Measurements from ENCODE around the gene KIF22. TPM values are rescaled to one million over a fixed set of nuclear protein-coding genes. Genes with fewer than 3 reads are reported as not detected.
A peak's percentile ranks its signal among the peaks of the same experiment; 100 is the strongest.

Gene KIF22
- total and polyA plus RNA-seq, 7 experiments from 2014 or later: 36.9 to 141 (median 81.3) TPM

DNA sequence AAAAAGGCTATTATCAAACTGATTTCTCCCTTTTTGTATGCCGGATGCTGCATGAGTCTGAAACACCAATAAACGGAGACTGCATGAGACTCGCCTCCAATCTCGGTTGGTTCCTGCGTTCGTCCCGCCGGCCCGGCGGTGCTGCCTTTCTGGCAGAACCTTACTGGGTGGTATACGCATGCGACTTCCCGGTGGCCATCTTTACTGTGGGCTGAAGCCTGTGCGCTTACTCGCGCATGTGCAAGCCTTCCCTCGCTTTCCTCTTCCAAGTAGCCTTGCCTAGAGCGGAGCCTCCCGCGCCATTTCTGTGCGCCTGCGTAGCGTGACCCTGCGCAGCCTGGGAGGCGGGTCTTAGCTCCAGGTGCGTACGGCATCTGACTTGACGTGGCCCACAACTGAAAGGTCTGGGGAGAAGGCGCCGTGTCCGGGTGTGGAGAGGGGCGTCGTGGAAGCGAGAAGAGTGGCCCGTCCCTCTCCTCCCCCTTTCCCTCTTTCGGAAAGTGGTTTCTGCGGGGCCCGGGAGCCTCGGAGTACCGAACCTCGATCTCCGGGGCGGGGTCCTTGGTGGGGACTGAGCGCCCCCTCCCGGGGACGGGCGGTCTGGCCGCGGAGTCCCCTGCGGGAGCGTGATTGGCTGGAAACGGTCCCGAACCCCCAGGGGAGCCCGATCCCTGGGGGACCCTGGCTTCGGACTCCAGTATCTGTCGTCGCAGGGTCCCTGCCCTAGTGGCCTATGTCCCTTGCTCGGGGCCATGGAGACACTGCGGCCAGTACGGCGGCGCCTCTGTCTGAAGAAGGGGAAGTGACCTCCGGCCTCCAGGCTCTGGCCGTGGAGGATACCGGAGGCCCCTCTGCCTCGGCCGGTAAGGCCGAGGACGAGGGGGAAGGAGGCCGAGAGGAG lies 25.5 kb downstream of the KIF22 start, which contains the start of gene PAGR1:
TSS of gene PAGR1 (plus strand) at position 360 of the 901 bp plus-strand sequence. CDS start at position 734, 374 bp downstream.
- ATAC-seq (peak; percentile 87), DNase-seq (peak; percentile 92 to 99 (median 99))
- Mint-ChIP-seq H3K27me3 (peaks cover 0 to 22% (median 0%) of the 10 kb centered on the region in 5 donors), H3K4me1 (peaks cover 40 to 75% (median 59%) of the 10 kb centered on the region in 7 donors), H3K27ac (peak within 1 kb of the TSS; percentile 95 to 99 (median 99)), H3K36me3 (peaks cover 4 to 34% (median 13%) of the 10 kb centered on the region in 5 donors), H3K4me3 (peak within 1 kb of the TSS; percentile 85 to 100 (median 96)), H3K9me3 (peaks cover 0 to 7% (median 0%) of the 10 kb centered on the region in 11 donors)
- no peaks in the 10 kb centered on the region for H3K9me3 ChIP-seq (ENCODE audit: control insufficient read depth in 2 of 3, low read length in 3 of 3)
- ChIA-PET POLR2A (interaction anchor here (0.6 to 6.7 kb wide), 28 partner anchors 9 to 1264 kb away, joined by 3 to 109 read pairs (median 4); partner anchors contain the start of genes C16orf54, KIF22 and MAZ), CTCF (interaction anchor here (0.6 to 9.4 kb wide), 14 partner anchors 8 to 208 kb away, joined by 3 to 108 read pairs (median 4); partner anchors contain the start of genes C16orf54, MAZ and TMEM219)
- peaks cover 29 to 41% of the 10 kb centered on the region in 2 donors for H3K4me1 ChIP-seq (ENCODE audit: control insufficient read depth in 2 of 2, insufficient read depth in 2 of 2, low read length in 2 of 2)
- H3K36me3 ChIP-seq (ENCODE audit: control insufficient read depth in 2 of 3, insufficient read depth in 3 of 3, low read length in 3 of 3): peaks cover 0 to 19% (median 0%) of the 10 kb centered on the region in 3 experiments
- peak within 1 kb of the TSS; percentile 99 for H3K4me3 ChIP-seq (ENCODE audit: low read length)
- intact Hi-C loops (cut with micrococcal nuclease): loop anchor here (1.0 to 10.0 kb wide), 13 partner anchors 8 to 969 kb away; partner anchors contain the start of genes CDIPT (in 2 of the 2), KIF22 (in 2 of the 2), C16orf92 (in 1 of the 2) and TMEM219 (in 1 of the 2)
- peak within 1 kb of the TSS; percentile 92 for H3K27ac ChIP-seq (ENCODE audit: low read depth, low read length)
- H3K27me3 ChIP-seq (ENCODE audit: control insufficient read depth in 2 of 2, insufficient read depth in 2 of 2, low read length in 2 of 2): no peaks in the 10 kb centered on the region

DNA sequence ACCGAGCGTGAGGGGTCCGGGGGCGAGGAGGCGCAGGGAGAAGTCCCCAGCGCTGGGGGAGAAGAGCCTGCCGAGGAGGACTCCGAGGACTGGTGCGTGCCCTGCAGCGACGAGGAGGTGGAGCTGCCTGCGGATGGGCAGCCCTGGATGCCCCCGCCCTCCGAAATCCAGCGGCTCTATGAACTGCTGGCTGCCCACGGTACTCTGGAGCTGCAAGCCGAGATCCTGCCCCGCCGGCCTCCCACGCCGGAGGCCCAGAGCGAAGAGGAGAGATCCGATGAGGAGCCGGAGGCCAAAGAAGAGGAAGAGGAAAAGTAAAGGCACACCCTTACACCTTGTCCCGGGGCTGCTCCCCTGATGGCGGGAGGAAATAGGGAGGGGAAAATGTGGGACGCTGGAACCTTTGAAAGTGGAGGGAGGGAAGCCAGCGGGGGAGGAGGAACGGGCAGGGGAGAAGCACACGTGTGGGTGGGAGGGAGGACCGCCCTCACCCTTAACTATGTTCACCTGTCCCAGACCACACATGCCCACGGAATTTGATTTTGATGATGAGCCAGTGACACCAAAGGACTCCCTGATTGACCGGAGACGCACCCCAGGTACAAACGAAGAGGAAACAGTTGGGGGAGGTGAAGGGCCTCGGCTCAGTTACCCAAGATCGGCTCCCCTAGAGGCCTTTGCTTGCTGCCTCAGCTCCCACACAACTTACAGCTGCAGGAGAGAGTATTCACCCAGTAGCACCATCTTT lies 26.3 kb downstream of the KIF22 start:
- peaks cover 35 to 44% of the 10 kb centered on the region in 2 donors for H3K4me1 ChIP-seq (ENCODE audit: control insufficient read depth in 2 of 2, insufficient read depth in 2 of 2, low read length in 2 of 2)
- H3K27ac Mint-ChIP-seq: peak overlapping the region; percentile 72 to 99 (median 98)
- peaks cover 35 to 81% (median 58%) of the 10 kb centered on the region in 7 donors for H3K4me1 Mint-ChIP-seq
- H3K4me3 ChIP-seq (ENCODE audit: low read length): peak overlapping the region; percentile 99
- no peaks in the 10 kb centered on the region for H3K27me3 ChIP-seq (ENCODE audit: control insufficient read depth in 2 of 2, insufficient read depth in 2 of 2, low read length in 2 of 2)
- ATAC-seq (no peak), DNase-seq (peak in 8 of 9 donors; percentile 38 to 76 (median 50))
- intact Hi-C loops (cut with micrococcal nuclease): loop anchor here (1.0 to 10.0 kb wide), 13 partner anchors 8 to 970 kb away; partner anchors contain the start of genes CDIPT (in 2 of the 2), KIF22 (in 2 of the 2), C16orf92 (in 1 of the 2) and TMEM219 (in 1 of the 2)
- peaks cover 0 to 7% (median 0%) of the 10 kb centered on the region in 11 donors for H3K9me3 Mint-ChIP-seq
- H3K27ac ChIP-seq (ENCODE audit: low read depth, low read length): peak overlapping the region; percentile 92
- ChIA-PET POLR2A (interaction anchor here (0.7 to 6.7 kb wide), 15 partner anchors 9 to 152 kb away, joined by 3 to 109 read pairs (median 6); partner anchors contain the start of genes C16orf54, KIF22 and MAZ), CTCF (interaction anchor here (0.6 to 9.4 kb wide), 9 partner anchors 9 to 124 kb away, joined by 3 to 108 read pairs (median 4); no protein-coding TSS in a partner anchor)
- peaks cover 4 to 36% (median 13%) of the 10 kb centered on the region in 5 donors for H3K36me3 Mint-ChIP-seq
- peaks cover 0 to 19% (median 0%) of the 10 kb centered on the region in 3 experiments for H3K36me3 ChIP-seq (ENCODE audit: control insufficient read depth in 2 of 3, insufficient read depth in 3 of 3, low read length in 3 of 3)
- peaks cover 0 to 14% (median 0%) of the 10 kb centered on the region in 5 donors for H3K27me3 Mint-ChIP-seq
- no peaks in the 10 kb centered on the region for H3K9me3 ChIP-seq (ENCODE audit: control insufficient read depth in 2 of 3, low read length in 3 of 3)
- H3K4me3 Mint-ChIP-seq: peak overlapping the region; percentile 85 to 100 (median 96)

DNA sequence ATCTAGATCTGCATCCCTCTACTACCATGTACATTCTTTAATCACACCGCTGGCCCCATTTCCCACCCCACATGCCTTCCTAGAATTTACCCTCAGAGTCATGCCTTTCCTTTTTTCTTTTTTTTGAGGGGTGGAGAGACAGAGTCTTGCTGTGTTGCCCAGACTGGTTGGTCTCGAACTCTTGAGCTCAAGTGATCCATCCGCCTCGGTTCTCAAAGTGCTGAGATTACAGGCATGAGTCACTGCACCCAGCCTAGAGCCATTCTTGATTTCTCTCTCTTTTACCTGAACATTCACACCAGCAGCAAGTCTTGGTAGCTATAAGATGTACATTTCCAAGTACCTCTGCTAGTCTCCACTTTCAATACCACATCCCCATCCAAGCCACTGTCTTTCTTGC lies 27.5 kb downstream of the KIF22 start:
- peaks cover 43 to 83% (median 65%) of the 10 kb centered on the region in 7 donors for H3K4me1 Mint-ChIP-seq
- DNase-seq: no peak
- H3K27me3 Mint-ChIP-seq: peaks cover 0 to 5% (median 0%) of the 10 kb centered on the region in 5 donors
- ATAC-seq: no peak
- peaks cover 4 to 36% (median 13%) of the 10 kb centered on the region in 5 donors for H3K36me3 Mint-ChIP-seq
- POLR2A ChIA-PET: interaction anchor here (0.8 to 6.7 kb wide), 6 partner anchors 9 to 116 kb away, joined by 3 to 109 read pairs (median 42); partner anchors contain the start of genes KIF22 and MAZ
- peaks cover 0 to 19% (median 0%) of the 10 kb centered on the region in 3 experiments for H3K36me3 ChIP-seq (ENCODE audit: control insufficient read depth in 2 of 3, insufficient read depth in 3 of 3, low read length in 3 of 3)
- no peaks in the 10 kb centered on the region for H3K9me3 ChIP-seq (ENCODE audit: control insufficient read depth in 2 of 3, low read length in 3 of 3)
- peaks cover 0 to 7% (median 0%) of the 10 kb centered on the region in 11 donors for H3K9me3 Mint-ChIP-seq
- H3K4me3 ChIP-seq (ENCODE audit: low read length): no peak overlapping the region
- intact Hi-C loops (cut with micrococcal nuclease): loop anchor here in 1 of 2 donors (5.0 to 10.0 kb wide), 2 partner anchors 204 to 223 kb away; partner anchors contain the start of gene C16orf92
- peak overlapping the region; percentile 36 for H3K27ac ChIP-seq (ENCODE audit: low read depth, low read length)
- peaks cover 47 to 49% of the 10 kb centered on the region in 2 donors for H3K4me1 ChIP-seq (ENCODE audit: control insufficient read depth in 2 of 2, insufficient read depth in 2 of 2, low read length in 2 of 2)
- CTCF ChIA-PET: interaction anchor here (0.6 to 9.4 kb wide), 9 partner anchors 9 to 214 kb away, joined by 3 to 108 read pairs (median 6); no protein-coding TSS in a partner anchor
- peak overlapping the region; percentile 49 to 99 (median 89) for H3K27ac Mint-ChIP-seq
- H3K27me3 ChIP-seq (ENCODE audit: control insufficient read depth in 2 of 2, insufficient read depth in 2 of 2, low read length in 2 of 2): no peaks in the 10 kb centered on the region
- peak overlapping the region; percentile 78 to 99 (median 85) for H3K4me3 Mint-ChIP-seq

DNA sequence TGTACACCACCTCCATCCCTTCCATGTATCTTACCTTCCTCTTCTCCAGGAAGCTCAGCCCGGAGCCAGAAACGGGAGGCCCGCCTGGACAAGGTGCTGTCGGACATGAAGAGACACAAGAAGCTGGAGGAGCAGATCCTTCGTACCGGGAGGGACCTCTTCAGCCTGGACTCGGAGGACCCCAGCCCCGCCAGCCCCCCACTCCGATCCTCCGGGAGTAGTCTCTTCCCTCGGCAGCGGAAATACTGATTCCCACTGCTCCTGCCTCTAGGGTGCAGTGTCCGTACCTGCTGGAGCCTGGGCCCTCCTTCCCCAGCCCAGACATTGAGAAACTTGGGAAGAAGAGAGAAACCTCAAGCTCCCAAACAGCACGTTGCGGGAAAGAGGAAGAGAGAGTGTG lies 29.0 kb downstream of the KIF22 start:
- peak overlapping the region; percentile 86 to 99 (median 97) for H3K4me3 Mint-ChIP-seq
- H3K27ac Mint-ChIP-seq: peak overlapping the region; percentile 89 to 99 (median 96)
- Histone ChIP-seq H3K27ac (ENCODE audit: low read depth, low read length) (peak overlapping the region; percentile 84), H3K4me3 (ENCODE audit: low read length) (peak overlapping the region; percentile 95), H3K36me3 (ENCODE audit: control insufficient read depth in 2 of 3, insufficient read depth in 3 of 3, low read length in 3 of 3) (peaks cover 0 to 19% (median 0%) of the 10 kb centered on the region in 3 experiments), H3K27me3 (ENCODE audit: control insufficient read depth in 2 of 2, insufficient read depth in 2 of 2, low read length in 2 of 2) (no peaks in the 10 kb centered on the region), H3K9me3 (ENCODE audit: control insufficient read depth in 2 of 3, low read length in 3 of 3) (no peaks in the 10 kb centered on the region), H3K4me1 (ENCODE audit: control insufficient read depth in 2 of 2, insufficient read depth in 2 of 2, low read length in 2 of 2) (peaks cover 58 to 62% of the 10 kb centered on the region in 2 donors)
- POLR2A ChIA-PET: interaction anchor here (0.6 to 6.7 kb wide), 13 partner anchors 8 to 132 kb away, joined by 3 to 109 read pairs (median 4); partner anchors contain the start of genes KIF22, MAZ and PRRT2
- ATAC-seq: no peak
- peaks cover 46 to 91% (median 63%) of the 10 kb centered on the region in 7 donors for H3K4me1 Mint-ChIP-seq
- peaks cover 0 to 7% (median 0%) of the 10 kb centered on the region in 11 donors for H3K9me3 Mint-ChIP-seq
- H3K27me3 Mint-ChIP-seq: peaks cover 0 to 4% (median 0%) of the 10 kb centered on the region in 5 donors
- CTCF ChIA-PET: interaction anchor here (0.6 to 9.4 kb wide), 10 partner anchors 9 to 625 kb away, joined by 3 to 108 read pairs (median 4); partner anchors contain the start of gene KIF22
- intact Hi-C loops (cut with micrococcal nuclease): loop anchor here in 1 of 2 donors (5.0 to 10.0 kb wide), 2 partner anchors 203 to 225 kb away; partner anchors contain the start of gene C16orf92
- H3K36me3 Mint-ChIP-seq: peaks cover 4 to 36% (median 13%) of the 10 kb centered on the region in 5 donors
- DNase-seq: no peak

DNA sequence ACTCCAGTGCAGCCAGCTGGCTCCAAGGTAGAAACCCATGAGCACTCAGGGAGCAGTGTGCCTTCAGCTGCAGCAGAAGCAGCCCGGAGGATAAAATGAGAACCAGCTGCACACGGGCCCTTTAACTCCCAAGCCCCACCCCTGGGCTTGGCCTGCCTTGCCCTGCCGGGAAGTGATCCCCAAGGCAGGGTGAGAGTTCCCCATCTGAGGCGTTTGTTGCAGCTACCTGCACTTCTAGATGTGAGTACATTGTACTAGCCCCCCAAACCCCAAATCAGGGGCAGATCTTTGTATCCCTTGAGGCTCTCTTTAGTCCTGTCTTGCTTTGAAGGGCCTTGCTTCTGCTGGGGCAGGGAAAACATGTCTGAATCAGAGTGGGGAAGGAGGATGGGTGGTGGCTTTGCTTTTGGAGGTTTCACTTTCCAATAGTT lies 29.7 kb downstream of the KIF22 start, which contains the start of gene MVP:
TSS of gene MVP (plus strand) at position 192 of the 431 bp plus-strand sequence. CDS start 10,088 bp downstream, outside the sequence.
- intact Hi-C loops (cut with micrococcal nuclease): loop anchor here (1.0 to 5.0 kb wide), 5 partner anchors 15 to 107 kb away; partner anchors contain the start of genes CDIPT (in 2 of the 2), KCTD13 (in 1 of the 2) and KIF22 (in 1 of the 2)
- Mint-ChIP-seq H3K27me3 (peaks cover 0 to 4% (median 0%) of the 10 kb centered on the region in 5 donors), H3K4me3 (peak within 1 kb of the TSS; percentile 86 to 99 (median 97)), H3K4me1 (peaks cover 44 to 90% (median 65%) of the 10 kb centered on the region in 7 donors), H3K27ac (peak within 1 kb of the TSS; percentile 89 to 99 (median 96)), H3K36me3 (peaks cover 4 to 40% (median 13%) of the 10 kb centered on the region in 5 donors), H3K9me3 (peaks cover 0 to 6% (median 0%) of the 10 kb centered on the region in 11 donors)
- DNase-seq: peak in 8 of 9 donors; percentile 33 to 68 (median 50)
- POLR2A ChIA-PET: interaction anchor here (0.6 to 6.7 kb wide), 15 partner anchors 8 to 246 kb away, joined by 3 to 109 read pairs (median 4); partner anchors contain the start of genes ALDOA, KIF22, MAZ and PRRT2
- ATAC-seq: no peak
- peak within 1 kb of the TSS; percentile 95 for H3K4me3 ChIP-seq (ENCODE audit: low read length)
- H3K27ac ChIP-seq (ENCODE audit: low read depth, low read length): peak within 1 kb of the TSS; percentile 84
- no peaks in the 10 kb centered on the region for H3K9me3 ChIP-seq (ENCODE audit: control insufficient read depth in 2 of 3, low read length in 3 of 3)
- CTCF ChIA-PET: interaction anchor here (1.0 to 9.4 kb wide), 6 partner anchors 9 to 119 kb away, joined by 4 to 108 read pairs (median 5); partner anchors contain the start of gene KIF22
- H3K36me3 ChIP-seq (ENCODE audit: control insufficient read depth in 2 of 3, insufficient read depth in 3 of 3, low read length in 3 of 3): peaks cover 0 to 19% (median 0%) of the 10 kb centered on the region in 3 experiments
- H3K4me1 ChIP-seq (ENCODE audit: control insufficient read depth in 2 of 2, insufficient read depth in 2 of 2, low read length in 2 of 2): peaks cover 61 to 66% of the 10 kb centered on the region in 2 donors
- no peaks in the 10 kb centered on the region for H3K27me3 ChIP-seq (ENCODE audit: control insufficient read depth in 2 of 2, insufficient read depth in 2 of 2, low read length in 2 of 2)
